ENCODE data around the gene PPFIA2. TPM values are rescaled to one million over a fixed set of nuclear protein-coding genes. Genes with fewer than 3 reads are reported as not detected.

PPFIA2 gene
- total RNA-seq, 1 donor from 2014 or later: not detected

- ATAC-seq (ENCODE audit: low read depth): no peak
- intact Hi-C loops (cut with micrococcal nuclease): no loop called here
- Mint-ChIP-seq H3K27ac (no peak overlapping the region), H3K4me1 (peaks cover 4% of the 10 kb centered on the region), H3K36me3 (ENCODE audit: low read depth) (no peaks in the 10 kb centered on the region), H3K4me3 (no peak overlapping the region), H3K9me3 (peaks cover 11% of the 10 kb centered on the region), H3K27me3 (no peaks in the 10 kb centered on the region)
- ChIA-PET POLR2A (no interaction called here), CTCF (no interaction called here)
- no peak for TF ChIP-seq CTCF (IDR thresholded peaks at IDR 0.05)
- DNase-seq: no peak
These were observed 238.8 kb downstream of the PPFIA2 start for GRCh38 chr12:81520064-81520945.

- ChIA-PET CTCF (no interaction called here), POLR2A (no interaction called here)
- DNase-seq (no peak), ATAC-seq (ENCODE audit: low read depth) (no peak)
- H3K9me3 Mint-ChIP-seq: peaks cover 11% of the 10 kb centered on the region
- no peak overlapping the region for H3K4me3 Mint-ChIP-seq
- no peaks in the 10 kb centered on the region for H3K36me3 Mint-ChIP-seq (ENCODE audit: low read depth)
- intact Hi-C loops (cut with micrococcal nuclease): no loop called here
- no peak for TF ChIP-seq CTCF (IDR thresholded peaks at IDR 0.05)
- peaks cover 4% of the 10 kb centered on the region for H3K4me1 Mint-ChIP-seq
- H3K27ac Mint-ChIP-seq: no peak overlapping the region
- no peaks in the 10 kb centered on the region for H3K27me3 Mint-ChIP-seq
These were observed 240.5 kb downstream of the PPFIA2 start for GRCh38 chr12:81518638-81519037.

GRCh38 chr12:81517296-81517695 lies 241.9 kb downstream of the PPFIA2 start:
- DNase-seq: no peak
- POLR2A ChIA-PET: no interaction called here
- H3K36me3 Mint-ChIP-seq (ENCODE audit: low read depth): no peaks in the 10 kb centered on the region
- no peak overlapping the region for H3K27ac Mint-ChIP-seq
- H3K27me3 Mint-ChIP-seq: no peaks in the 10 kb centered on the region
- CTCF ChIA-PET: no interaction called here
- no peak for ATAC-seq (ENCODE audit: low read depth)
- intact Hi-C loops (cut with micrococcal nuclease): no loop called here
- H3K9me3 Mint-ChIP-seq: peaks cover 11% of the 10 kb centered on the region
- H3K4me1 Mint-ChIP-seq: peaks cover 4% of the 10 kb centered on the region
- no peak overlapping the region for H3K4me3 Mint-ChIP-seq
- no peak for TF ChIP-seq CTCF (IDR thresholded peaks at IDR 0.05)

GRCh38 chr12:81502912-81503695 lies 256.0 kb downstream of the PPFIA2 start:
- Mint-ChIP-seq H3K27ac (no peak overlapping the region), H3K27me3 (no peaks in the 10 kb centered on the region), H3K36me3 (ENCODE audit: low read depth) (no peaks in the 10 kb centered on the region), H3K4me3 (no peak overlapping the region), H3K4me1 (no peaks in the 10 kb centered on the region), H3K9me3 (peaks cover 2% of the 10 kb centered on the region)
- intact Hi-C loops (cut with micrococcal nuclease): no loop called here
- DNase-seq: no peak
- TF ChIP-seq CTCF (IDR thresholded peaks at IDR 0.05): no peak
- no peak for ATAC-seq (ENCODE audit: low read depth)
- CTCF ChIA-PET: no interaction called here
- POLR2A ChIA-PET: no interaction called here

- ATAC-seq (ENCODE audit: low read depth) (no peak), DNase-seq (no peak)
- H3K4me1 Mint-ChIP-seq: no peaks in the 10 kb centered on the region
- intact Hi-C loops (cut with micrococcal nuclease): no loop called here
- CTCF ChIA-PET: no interaction called here
- H3K27ac Mint-ChIP-seq: no peak overlapping the region
- TF ChIP-seq CTCF (IDR thresholded peaks at IDR 0.05): no peak
- POLR2A ChIA-PET: no interaction called here
- no peaks in the 10 kb centered on the region for H3K27me3 Mint-ChIP-seq
- peaks cover 2% of the 10 kb centered on the region for H3K9me3 Mint-ChIP-seq
- H3K4me3 Mint-ChIP-seq: no peak overlapping the region
- H3K36me3 Mint-ChIP-seq (ENCODE audit: low read depth): no peaks in the 10 kb centered on the region
These were observed 258.4 kb downstream of the PPFIA2 start for GRCh38 chr12:81500788-81501187.

All from activated B cell treated with CpG ODN at 0.5 μM for 24 hours (primary cell).